Smooth muscle cell (in vitro differentiated cells): ENCODE measurements around the gene CRLF2. TPM values are rescaled to one million over a fixed set of nuclear protein-coding genes. Genes with fewer than 3 reads are reported as not detected.
"Not testable (repeated sequence)": the region's sequence is repeated elsewhere in the genome, so short reads cannot be mapped to it uniquely, and the experiment has no call there.

ENCODE experiments used
- DNase-seq: peaks from one replicate; lab custom pipeline; 2025; ENCODE audit not compliant: unreplicated experiment; lab: John Stamatoyannopoulos, UW
- H2AFZ ChIP-seq: fragments of 200-600 bp; sonication (generic); 2 replicates; pipeline ENCODE4 v1.6.0; 2016; ENCODE audit warnings: antibody characterized with exemption, low read depth, mild to moderate bottlenecking
- H3F3A ChIP-seq: fragments of 200-600 bp; sonication (generic); 2 replicates; pipeline ENCODE4 v1.6.0; 2017; ENCODE audit warnings: antibody characterized with exemption, low read depth
- H3K27ac ChIP-seq: fragments of 200-600 bp; sonication (generic); 2 replicates; pipeline ENCODE4 v1.5.1; 2016; ENCODE audit warnings: low read depth, mild to moderate bottlenecking
- H3K27me3 ChIP-seq: fragments of 200-600 bp; sonication (generic); 2 replicates; pipeline ENCODE4 v1.6.1; 2016; ENCODE audit warnings: low read depth, mild to moderate bottlenecking
- H3K36me3 ChIP-seq: fragments of 200-600 bp; sonication (generic); 2 replicates; pipeline ENCODE4 v1.5.1; 2016; ENCODE audit warnings: low read depth
- H3K4me1 ChIP-seq: fragments of 200-600 bp; sonication (generic); 2 replicates; pipeline ENCODE4 v1.5.1; 2016; ENCODE audit warnings: low read depth
- H3K4me2 ChIP-seq: fragments of 200-600 bp; sonication (generic); 2 replicates; pipeline ENCODE4 v1.6.0; 2016; ENCODE audit warnings: mild to moderate bottlenecking
- H3K4me3 ChIP-seq: fragments of 200-600 bp; sonication (generic); 2 replicates; pipeline ENCODE4 v1.5.1; 2016; ENCODE audit warnings: mild to moderate bottlenecking
- H3K79me2 ChIP-seq: fragments of 200-600 bp; sonication (generic); 2 replicates; pipeline ENCODE4 v1.6.0; 2016; ENCODE audit warnings: low read depth, mild to moderate bottlenecking
- H3K9ac ChIP-seq: fragments of 200-600 bp; sonication (generic); 2 replicates; pipeline ENCODE4 v1.6.0; 2016; ENCODE audit warnings: low read depth
- H3K9me3 ChIP-seq: fragments of 200-600 bp; sonication (generic); replicated peaks from 2 replicates; pipeline ENCODE4 v1.5.1; 2016; ENCODE audit warnings: low read depth
- H4K20me1 ChIP-seq: fragments of 200-600 bp; sonication (generic); 2 replicates; pipeline ENCODE4 v1.6.0; 2016; ENCODE audit warnings: low read depth
- CTCF ChIP-seq: fragments of 200-600 bp; sonication (generic); IDR thresholded peaks from 2 replicates; pipeline ENCODE4 v1.5.1; 2017; ENCODE audit warnings: borderline replicate concordance, mild to moderate bottlenecking, antibody characterized with exemption; ENCODE audit not compliant: insufficient read depth, poor library complexity, severe bottlenecking
- WGBS: methylation state at CpG from one replicate; pipeline ENCODE4 v1.1.7; 2016; ENCODE audit warnings: low lambda C conversion rate; 5-methylcytosine and 5-hydroxymethylcytosine counted together
- polyA plus RNA-seq: library from polyadenylated mRNA; unstranded; fragments of >200 nt; fragmentation: Nextera tagmentation; extraction: Ambion mirVana; gene quantifications from 2 replicates; pipeline ENCODE4 v1.2.1, GENCODE V29; 2016
- total RNA-seq: library from RNA; depleted of rRNA; stranded (reverse); fragments of >200 nt; gene quantifications from 2 replicates; pipeline ENCODE4 v1.2.3, GENCODE V29; 2014

Gene CRLF2
- total and polyA plus RNA-seq, 2 experiments from 2014 or later: not detected

GRCh38 chrX:1231850-1232465, 19.5 kb upstream of the CRLF2 start:
- TF ChIP-seq CTCF: no peak
- Histone ChIP-seq H3F3A (no peaks in the 10 kb centered on the region), H3K36me3 (no peaks in the 10 kb centered on the region), H3K27ac (no peak overlapping the region), H3K9me3 (no peaks in the 10 kb centered on the region), H2AFZ (no peak overlapping the region), H3K4me3 (no peak overlapping the region), H3K27me3 (no peaks in the 10 kb centered on the region), H3K4me2 (no peak overlapping the region), H3K4me1 (no peaks in the 10 kb centered on the region), H3K9ac (no peak overlapping the region), H3K79me2 (no peaks in the 10 kb centered on the region), H4K20me1 (no peaks in the 10 kb centered on the region)
- WGBS: 76% methylated on average over 15 of the region's 15 CpGs
- DNase-seq: no peak

- H3K27me3 ChIP-seq, H3K79me2 ChIP-seq, H3F3A ChIP-seq, H3K4me1 ChIP-seq, H3K27ac ChIP-seq, H4K20me1 ChIP-seq, H3K4me2 ChIP-seq, DNase-seq, H3K36me3 ChIP-seq, H3K9me3 ChIP-seq, H2AFZ ChIP-seq, H3K4me3 ChIP-seq, H3K9ac ChIP-seq: not testable (repeated sequence)
- WGBS: 90% methylated on average over 8 of the region's 8 CpGs
These were observed 15.7 kb upstream of the CRLF2 start for GRCh38 chrX:1228101-1228500.

GRCh38 chrX:1226249-1226648, 13.8 kb upstream of the CRLF2 start:
- peaks cover 4% of the 10 kb centered on the region for H3K4me1 ChIP-seq
- no peak overlapping the region for H3K4me2 ChIP-seq
- no peaks in the 10 kb centered on the region for H3K9me3 ChIP-seq
- H4K20me1 ChIP-seq: no peaks in the 10 kb centered on the region
- no peak overlapping the region for H3K9ac ChIP-seq
- no peaks in the 10 kb centered on the region for H3F3A ChIP-seq
- H2AFZ ChIP-seq: no peak overlapping the region
- no peak for TF ChIP-seq CTCF
- H3K27me3 ChIP-seq: no peaks in the 10 kb centered on the region
- no peak overlapping the region for H3K27ac ChIP-seq
- no peak overlapping the region for H3K4me3 ChIP-seq
- H3K36me3 ChIP-seq: no peaks in the 10 kb centered on the region
- no peaks in the 10 kb centered on the region for H3K79me2 ChIP-seq
- DNase-seq: no peak

- WGBS: 49% methylated on average over 8 of the region's 8 CpGs
- Histone ChIP-seq H3K9ac (no peak overlapping the region), H2AFZ (no peak overlapping the region), H3K36me3 (no peaks in the 10 kb centered on the region), H3F3A (no peaks in the 10 kb centered on the region), H3K4me1 (peaks cover 4% of the 10 kb centered on the region), H3K9me3 (no peaks in the 10 kb centered on the region), H4K20me1 (no peaks in the 10 kb centered on the region), H3K4me2 (no peak overlapping the region), H3K27me3 (no peaks in the 10 kb centered on the region), H3K27ac (no peak overlapping the region), H3K79me2 (no peaks in the 10 kb centered on the region), H3K4me3 (no peak overlapping the region)
- DNase-seq: no peak
- TF ChIP-seq CTCF: no peak
These were observed 12.5 kb upstream of the CRLF2 start for GRCh38 chrX:1224954-1225353.
